Smooth muscle cell of trachea (primary cell): ENCODE data around the gene ACACB. TPM values are rescaled to one million over a fixed set of nuclear protein-coding genes. Genes with fewer than 3 reads are reported as not detected.

Experiments
- total RNA-seq: library from RNA; depleted of rRNA; stranded (reverse); fragments of >200 nt; gene quantifications from 2 replicates; pipeline ENCODE4 v1.2.1, GENCODE V29; 2014

ACACB gene
- total RNA-seq = 8.3 and 15.0 TPM in 2 replicates

GRCh38 chr12:109115758-109116610 lies at the start of gene ACACB:
ACACB (plus strand) TSS chr12:109116587; CDS start chr12:109139406, 22,819 bp downstream.

GRCh38 chr12:109093022-109093918 lies 23.1 kb upstream of the ACACB start, which contains the start of gene ALKBH2:
ALKBH2 (minus strand) TSS chr12:109093472; CDS start chr12:109092786, 686 bp downstream.

GRCh38 chr12:109097435-109098182 lies 18.8 kb upstream of the ACACB start, which contains the start of gene UNG:
UNG (plus strand) TSS chr12:109097597; CDS start chr12:109097680, 83 bp downstream.

GRCh38 chr12:109308534-109309380 lies 192.4 kb downstream of the ACACB start, which contains the start of gene FOXN4:
FOXN4 (minus strand) TSS chr12:109309284; CDS start chr12:109308321, 963 bp downstream.

Other genes with a start within 250 kb of the ACACB start
- gene DAO, start 236.5 kb upstream of the ACACB start, total RNA-seq = not detected in 2 replicates
- gene SVOP, start 95.5 kb upstream of the ACACB start, total RNA-seq = not detected in 2 replicates
- gene USP30, start 64.0 kb upstream of the ACACB start, total RNA-seq = 11.4 and 11.5 TPM in 2 replicates
- 16.9 and 19.9 TPM in 2 replicates for gene ALKBH2, start 23.1 kb upstream of the ACACB start, total RNA-seq
- 15.9 and 30.3 TPM in 2 replicates for gene UNG, start 19.0 kb upstream of the ACACB start, total RNA-seq
- not detected in 2 replicates for gene FOXN4, start 192.7 kb downstream of the ACACB start, total RNA-seq
- not detected in 2 replicates for gene MYO1H, start 231.3 kb downstream of the ACACB start, total RNA-seq